ACC112 (cell line): ENCODE data around the gene RPL36A.

ENCODE experiments used
- H2AFZ ChIP-seq: fragments of 200-600 bp; sonication (generic); one replicate; pipeline ENCODE4 v1.6.0; 2017; ENCODE audit warnings: antibody characterized with exemption, low read length; ENCODE audit not compliant: unreplicated experiment
- H3K27ac ChIP-seq: fragments of 200-600 bp; sonication (generic); 2 replicates; pipeline ENCODE4 v1.5.1; 2014; ENCODE audit warnings: low read depth, mild to moderate bottlenecking, antibody characterized with exemption, low read length, moderate library complexity
- H3K27me3 ChIP-seq: fragments of 200-600 bp; sonication (generic); 2 replicates; pipeline ENCODE4 v1.6.1; 2014; ENCODE audit warnings: mild to moderate bottlenecking, antibody characterized with exemption, low read length, moderate library complexity, mixed read lengths; ENCODE audit not compliant: insufficient read depth
- H3K36me3 ChIP-seq: fragments of 200-600 bp; sonication (generic); 2 replicates; pipeline ENCODE4 v1.6.1; 2016; ENCODE audit warnings: mild to moderate bottlenecking, antibody characterized with exemption, low read length, moderate library complexity, mixed read lengths; ENCODE audit not compliant: insufficient read depth
- H3K4me1 ChIP-seq: fragments of 200-600 bp; sonication (generic); one replicate; pipeline ENCODE4 v1.6.1; 2016; ENCODE audit warnings: low read length, mixed read lengths; ENCODE audit not compliant: insufficient read depth, unreplicated experiment, control insufficient read depth
- H3K4me3 ChIP-seq: fragments of 200-600 bp; sonication (generic); 2 replicates; pipeline ENCODE4 v1.5.1; 2014; ENCODE audit warnings: mild to moderate bottlenecking, low read depth, low read length
- H3K79me2 ChIP-seq: fragments of 200-600 bp; sonication (generic); one replicate; pipeline ENCODE4 v1.6.0; 2016; ENCODE audit warnings: low read length; ENCODE audit not compliant: control insufficient read depth, unreplicated experiment, insufficient read depth

Gene RPL36A

DNA sequence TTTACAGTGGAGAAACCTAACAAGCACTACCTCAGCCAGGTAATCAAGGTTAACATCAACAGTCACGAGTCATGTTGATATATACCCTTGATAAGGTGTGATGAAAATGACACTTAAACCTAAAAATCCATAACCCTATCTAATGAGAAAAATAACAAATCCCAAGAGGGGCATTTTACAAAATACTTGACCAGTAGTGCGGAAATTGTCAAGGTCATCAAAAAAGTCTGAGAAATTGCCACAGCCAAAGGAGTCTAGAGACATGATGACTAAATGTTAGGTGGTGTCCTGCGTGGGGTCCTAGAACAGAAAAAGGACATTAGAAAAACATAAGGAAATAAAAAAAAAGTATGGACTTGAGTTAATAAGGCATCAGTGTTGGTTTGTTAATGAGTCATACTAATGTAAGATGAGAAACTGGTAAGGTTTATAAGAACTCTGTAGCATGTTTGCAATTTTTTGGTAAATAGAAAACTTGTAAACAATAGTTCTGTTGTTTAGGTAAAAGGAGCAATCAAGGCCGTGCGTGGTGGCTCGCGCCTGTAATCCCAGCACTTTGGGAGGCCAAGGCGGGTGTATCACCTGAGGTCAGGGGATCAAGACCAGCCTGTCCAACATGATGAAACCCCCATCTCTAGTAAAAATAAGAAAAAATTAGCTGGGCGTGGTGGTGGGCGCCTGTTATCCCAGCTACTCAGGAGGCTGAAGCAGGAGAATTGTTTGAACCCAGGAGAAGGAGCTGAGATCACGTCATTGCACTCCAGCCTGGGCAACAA lies 2.9 kb downstream of the RPL36A start:
- no peak overlapping the region for H2AFZ ChIP-seq
- H3K27me3 ChIP-seq, result no peaks in the 10 kb centered on the region
- peaks cover 8% of the 10 kb centered on the region for H3K4me1 ChIP-seq
- H3K4me3 ChIP-seq, result peak overlapping the region; percentile 21; the same call in 1 of the 2 replicates
- peaks cover 20% of the 10 kb centered on the region; the same call in 1 of the 2 replicates for H3K36me3 ChIP-seq
- H3K27ac ChIP-seq, result peak overlapping the region; percentile 47
- H3K79me2 ChIP-seq, result peaks cover 27% of the 10 kb centered on the region

DNA sequence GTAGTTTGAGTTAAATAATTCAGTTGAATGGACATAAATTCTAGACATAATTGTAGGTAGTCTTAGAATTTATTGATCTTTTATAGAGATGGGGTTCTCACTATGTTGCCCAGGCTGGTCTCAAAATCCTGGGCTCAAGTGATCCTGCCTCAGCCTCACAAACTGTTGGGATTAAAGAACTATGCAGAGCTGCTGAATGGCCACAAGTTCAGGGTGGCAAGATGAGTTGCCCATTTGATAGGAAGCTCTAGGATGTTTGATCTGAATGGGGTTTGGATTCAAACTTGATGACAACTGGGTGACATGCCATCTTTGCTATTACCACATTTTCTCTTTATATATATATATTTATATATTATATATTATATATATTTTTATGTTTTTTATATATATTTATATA lies 3.6 kb downstream of the RPL36A start:
- no peak overlapping the region for H3K4me3 ChIP-seq
- peaks cover 8% of the 10 kb centered on the region for H3K4me1 ChIP-seq
- H3K27me3 ChIP-seq, result no peaks in the 10 kb centered on the region
- H2AFZ ChIP-seq, result no peak overlapping the region
- peaks cover 20% of the 10 kb centered on the region; the same call in 1 of the 2 replicates for H3K36me3 ChIP-seq
- peaks cover 27% of the 10 kb centered on the region for H3K79me2 ChIP-seq
- peak overlapping the region; percentile 47; the same call in 1 of the 2 replicates for H3K27ac ChIP-seq

DNA sequence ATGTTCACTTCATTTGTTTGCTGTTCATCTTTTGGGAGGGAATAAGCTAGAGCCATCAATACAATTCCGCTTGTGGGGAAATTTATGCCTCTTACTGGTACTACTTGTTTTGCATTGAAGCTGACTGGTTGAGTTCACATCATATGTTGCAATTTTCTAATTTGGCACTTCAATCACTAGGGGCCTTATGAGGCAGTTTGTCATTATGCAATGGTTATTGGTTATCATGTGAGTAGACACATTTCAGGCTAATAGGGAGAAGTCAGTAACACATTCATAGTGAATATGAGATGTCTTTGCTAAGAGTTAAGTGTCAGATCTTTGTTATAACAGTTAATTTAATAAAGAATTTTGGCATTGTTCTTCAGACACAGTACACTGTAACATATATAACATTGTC lies 5.0 kb downstream of the RPL36A start:
- Histone ChIP-seq H3K27me3 (no peaks in the 10 kb centered on the region), H3K36me3 (peaks cover 20% of the 10 kb centered on the region; the same call in 1 of the 2 replicates), H3K4me1 (peaks cover 8% of the 10 kb centered on the region), H3K27ac (no peak overlapping the region), H3K79me2 (peaks cover 27% of the 10 kb centered on the region), H3K4me3 (no peak overlapping the region), H2AFZ (no peak overlapping the region)

DNA sequence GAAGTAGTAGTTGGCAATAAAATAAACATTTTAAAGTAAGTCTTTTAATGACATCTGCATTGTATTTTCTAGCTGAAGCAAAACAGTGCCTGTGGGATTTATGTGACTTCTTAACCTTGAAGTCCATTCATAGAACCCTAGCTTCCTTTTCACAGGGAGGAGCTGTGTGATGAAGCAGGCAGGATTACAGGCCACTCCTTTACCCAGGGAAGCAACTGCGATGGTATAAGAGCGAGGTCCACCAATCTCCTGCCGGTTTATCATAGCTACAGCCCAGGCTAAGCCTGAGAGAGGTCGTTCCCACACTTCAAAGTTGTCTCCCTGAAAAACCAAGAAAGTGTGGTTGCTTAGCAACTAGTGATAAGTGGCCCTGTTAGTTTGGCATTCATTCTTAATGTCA lies 7.0 kb downstream of the RPL36A start:
- Histone ChIP-seq H3K36me3 (peaks cover 5% of the 10 kb centered on the region; the same call in 1 of the 2 replicates), H3K4me3 (no peak overlapping the region), H3K27me3 (no peaks in the 10 kb centered on the region), H3K79me2 (peaks cover 10% of the 10 kb centered on the region), H2AFZ (no peak overlapping the region), H3K27ac (peak overlapping the region; percentile 23; the same call in 1 of the 2 replicates), H3K4me1 (peaks cover 8% of the 10 kb centered on the region)

DNA sequence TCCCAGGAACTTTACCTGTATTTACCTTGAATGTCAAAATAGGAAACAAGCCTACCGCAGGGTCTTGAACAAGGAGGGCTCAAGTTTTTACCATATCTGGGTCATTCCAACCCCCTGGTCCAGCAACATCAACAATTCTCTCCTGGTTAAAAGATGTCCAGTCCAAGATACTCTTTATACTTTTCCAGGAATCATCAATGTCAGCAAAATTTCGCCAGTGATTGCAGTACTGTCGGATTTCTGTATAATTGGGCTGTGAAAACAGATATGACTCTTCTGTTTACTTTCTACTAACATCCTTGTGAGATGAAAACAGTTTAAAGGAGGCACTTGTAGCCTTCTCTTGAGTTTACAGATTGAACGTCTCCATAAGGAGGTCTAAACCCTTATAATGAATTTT lies 7.9 kb downstream of the RPL36A start:
- no peak overlapping the region for H3K27ac ChIP-seq
- H3K27me3 ChIP-seq, result no peaks in the 10 kb centered on the region
- H3K79me2 ChIP-seq, result peaks cover 3% of the 10 kb centered on the region
- H3K36me3 ChIP-seq, result no peaks in the 10 kb centered on the region
- peaks cover under 1% of the 10 kb centered on the region for H3K4me1 ChIP-seq
- no peak overlapping the region for H2AFZ ChIP-seq
- no peak overlapping the region for H3K4me3 ChIP-seq

DNA sequence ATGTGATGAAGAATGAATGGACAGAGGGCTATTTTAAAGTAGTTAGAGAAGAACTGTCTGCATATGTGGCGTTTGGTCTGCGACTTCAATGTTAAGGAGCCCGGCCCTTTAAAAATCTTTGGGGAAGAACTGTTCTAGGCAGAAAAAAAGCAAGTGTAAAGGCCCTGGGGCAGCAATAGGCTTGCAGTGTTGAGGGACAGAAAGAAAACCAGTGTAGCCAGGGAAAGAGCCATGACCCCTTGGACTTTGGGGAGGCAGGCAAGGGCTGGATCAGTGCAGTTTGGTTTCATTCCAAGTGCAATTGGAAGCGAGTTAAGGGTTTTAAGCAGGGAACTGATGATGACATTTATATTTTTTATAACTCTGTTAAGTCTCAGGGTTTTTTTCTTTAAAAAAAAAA lies 9.0 kb downstream of the RPL36A start:
- no peak overlapping the region for H2AFZ ChIP-seq
- peaks cover 5% of the 10 kb centered on the region for H3K79me2 ChIP-seq

DNA sequence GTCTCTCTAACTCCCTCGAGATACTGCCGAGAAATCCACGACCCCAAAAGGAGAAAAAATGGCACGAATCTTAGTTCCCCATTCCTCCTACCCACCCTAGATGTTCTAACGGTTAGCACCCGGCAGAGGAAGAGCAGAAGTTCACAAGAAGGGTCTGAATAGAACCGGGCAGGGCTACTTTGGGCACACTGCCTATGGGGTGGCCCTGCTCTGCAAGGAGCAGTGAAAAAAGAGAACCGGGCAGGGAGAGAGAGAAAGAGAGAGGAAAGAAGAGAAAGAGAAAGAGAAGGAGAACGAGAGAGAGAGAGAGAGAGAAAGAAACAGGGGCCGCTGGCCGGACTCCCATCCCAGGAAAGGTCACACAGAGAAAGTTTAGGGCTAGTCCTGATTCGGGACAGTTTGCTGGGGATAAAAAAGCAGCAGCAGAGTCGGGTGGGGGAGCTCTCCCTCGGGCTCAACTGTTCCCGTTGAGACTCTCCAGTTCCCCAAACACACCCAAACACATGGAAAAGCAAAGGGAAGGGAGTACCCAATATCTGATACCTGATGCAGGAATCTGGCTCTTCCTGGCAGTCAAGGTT lies 16.4 kb downstream of the RPL36A start:
- Histone ChIP-seq H3K36me3 (no peaks in the 10 kb centered on the region), H3K4me1 (no peaks in the 10 kb centered on the region), H2AFZ (peak overlapping the region; percentile 53), H3K27ac (peak overlapping the region; percentile 81), H3K4me3 (peak overlapping the region; percentile 87), H3K79me2 (peaks cover 58% of the 10 kb centered on the region), H3K27me3 (no peaks in the 10 kb centered on the region)

More for the DNA sequence above, 9.0 kb downstream of the RPL36A start:
- Histone ChIP-seq H3K27me3 (no peaks in the 10 kb centered on the region), H3K27ac (no peak overlapping the region), H3K4me3 (no peak overlapping the region), H3K4me1 (no peaks in the 10 kb centered on the region), H3K36me3 (no peaks in the 10 kb centered on the region)

DNA sequence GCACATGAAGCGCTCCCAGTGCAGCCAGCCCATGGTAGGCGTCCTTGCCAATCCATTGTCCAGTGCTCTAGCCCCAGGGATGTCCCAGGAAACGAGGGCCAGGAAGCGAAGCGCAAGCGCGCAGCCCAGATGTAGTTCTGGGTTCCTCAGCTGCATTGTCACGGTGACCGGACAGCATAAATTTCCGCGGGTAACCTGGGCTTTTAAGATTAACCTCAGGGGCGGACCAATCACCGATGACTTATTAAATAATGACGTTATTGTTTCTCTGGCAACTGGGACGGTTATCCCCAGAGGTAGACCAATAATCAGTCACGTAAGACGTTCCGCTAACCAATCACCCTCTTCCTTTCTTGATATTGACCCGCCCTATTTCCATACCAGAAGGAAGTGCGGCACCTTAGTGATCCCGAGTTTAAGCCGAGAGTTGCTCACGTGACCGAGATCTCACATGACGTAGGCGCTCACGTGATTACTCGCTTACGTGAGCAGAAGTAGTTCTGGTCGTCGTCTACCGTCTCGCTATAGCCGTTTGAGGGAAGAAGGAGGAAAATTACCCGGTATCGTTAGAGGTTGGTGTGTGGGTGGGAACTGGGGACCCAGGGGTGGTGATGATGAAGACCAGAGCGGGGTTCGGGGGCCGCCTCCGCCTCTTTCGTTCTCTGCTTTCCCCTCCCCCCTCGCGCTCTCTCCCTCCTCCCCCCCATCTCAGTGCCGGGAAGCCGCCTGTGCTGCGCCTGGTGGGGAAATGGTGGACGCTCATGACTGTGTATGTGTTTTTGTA lies 17.1 kb downstream of the RPL36A start, which contains the start of the genes GLA and HNRNPH2:
Gene GLA (minus strand): TSS at position 178 of the 784 bp plus-strand sequence. CDS start 22 bp downstream, at position 156.
Gene HNRNPH2 (plus strand): TSS at position 475 of the 784 bp plus-strand sequence. CDS start 3,767 bp downstream, outside the sequence.
- H3K79me2 ChIP-seq, result peaks cover 64% of the 10 kb centered on the region
- peak within 1 kb of the TSS; percentile 88 for H3K4me3 ChIP-seq
- no peaks in the 10 kb centered on the region for H3K27me3 ChIP-seq
- H3K4me1 ChIP-seq, result no peaks in the 10 kb centered on the region
- peak within 1 kb of the TSS; percentile 94 for H3K27ac ChIP-seq
- peak within 1 kb of the TSS; percentile 53 for H2AFZ ChIP-seq
- H3K36me3 ChIP-seq, result no peaks in the 10 kb centered on the region

DNA sequence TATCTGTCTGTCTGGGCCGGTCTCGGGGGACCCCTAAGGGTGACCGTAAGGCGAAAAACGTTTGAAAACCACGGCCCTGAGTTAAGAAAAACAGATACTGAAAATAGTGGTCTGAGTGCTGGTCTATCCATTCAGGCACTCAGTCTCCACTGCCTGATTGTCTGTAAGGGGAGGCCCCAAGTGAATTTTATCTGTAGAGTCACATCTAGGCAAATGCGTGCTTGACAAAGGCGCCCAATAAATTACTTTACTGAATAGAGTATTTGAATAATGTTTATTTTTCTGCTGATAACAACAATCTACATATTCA lies 17.7 kb downstream of the RPL36A start:
- Histone ChIP-seq H3K27me3 (no peaks in the 10 kb centered on the region), H3K27ac (peak overlapping the region; percentile 94), H3K36me3 (no peaks in the 10 kb centered on the region), H3K79me2 (peaks cover 64% of the 10 kb centered on the region), H3K4me1 (peaks cover under 1% of the 10 kb centered on the region), H2AFZ (no peak overlapping the region), H3K4me3 (peak overlapping the region; percentile 88)

DNA sequence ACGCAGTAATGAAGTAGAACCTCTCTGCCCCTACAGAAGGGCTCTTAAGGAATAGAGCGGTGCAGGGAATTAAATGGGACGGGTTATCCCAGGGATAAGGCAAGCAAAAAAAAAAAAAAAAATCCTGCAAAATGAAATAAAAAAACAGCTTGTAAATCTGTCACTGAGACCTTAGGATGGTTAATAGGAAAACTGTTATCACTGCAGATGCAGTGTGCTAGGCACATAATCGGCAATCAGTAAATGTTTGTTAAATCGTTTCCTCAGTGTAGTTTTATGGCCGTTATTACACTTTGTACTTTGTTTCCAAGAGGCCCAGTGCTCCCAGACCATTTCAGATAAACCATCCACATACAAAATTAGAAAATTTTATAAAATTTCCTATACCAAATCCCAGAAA lies 18.2 kb downstream of the RPL36A start:
- peak overlapping the region; percentile 88 for H3K4me3 ChIP-seq
- no peak overlapping the region for H2AFZ ChIP-seq
- no peaks in the 10 kb centered on the region for H3K27me3 ChIP-seq
- H3K36me3 ChIP-seq, result no peaks in the 10 kb centered on the region
- peaks cover 62% of the 10 kb centered on the region for H3K79me2 ChIP-seq
- H3K4me1 ChIP-seq, result peaks cover 4% of the 10 kb centered on the region
- peak overlapping the region; percentile 94 for H3K27ac ChIP-seq
